GM21360 (cell line): Measurements from ENCODE around the gene TMEFF2.
A peak's percentile ranks its signal among the peaks of the same experiment; 100 is the strongest.
"Not testable (repeated sequence)": the region's sequence is repeated elsewhere in the genome, so short reads cannot be mapped to it uniquely, and the experiment has no call there.

Source experiments
- ATAC-seq: cut with Tn5 transposase; IDR thresholded peaks from one replicate; pipeline ENCODE4 v1.9.1; 2021; ENCODE audit warnings: mild to moderate bottlenecking, moderate library complexity; ENCODE audit not compliant: unreplicated experiment

TMEFF2 gene

GRCh38 chr2:191938779-191939178 lies 256.0 kb downstream of the TMEFF2 start:
- no peak for ATAC-seq

- ATAC-seq: no peak
These were observed 257.8 kb downstream of the TMEFF2 start for GRCh38 chr2:191936882-191937405.

GRCh38 chr2:191935247-191935646 lies 259.5 kb downstream of the TMEFF2 start:
- ATAC-seq: no peak

- ATAC-seq: peak; percentile 97
These were observed 261.2 kb downstream of the TMEFF2 start for GRCh38 chr2:191933307-191934105.

GRCh38 chr2:191932286-191932685 lies 262.4 kb downstream of the TMEFF2 start:
- no peak for ATAC-seq

- ATAC-seq: no peak
These were observed 263.4 kb downstream of the TMEFF2 start for GRCh38 chr2:191931329-191931728.

- ATAC-seq: no peak
These were observed 264.5 kb downstream of the TMEFF2 start for GRCh38 chr2:191930205-191930604.

GRCh38 chr2:191929288-191929687 lies 265.4 kb downstream of the TMEFF2 start:
- no peak for ATAC-seq

GRCh38 chr2:191927991-191928390 lies 266.7 kb downstream of the TMEFF2 start:
- no peak for ATAC-seq

- ATAC-seq: no peak
These were observed 267.3 kb downstream of the TMEFF2 start for GRCh38 chr2:191927319-191927867.

GRCh38 chr2:191926671-191927070 lies 268.1 kb downstream of the TMEFF2 start:
- ATAC-seq: no peak

- ATAC-seq: no peak
These were observed 271.1 kb downstream of the TMEFF2 start for GRCh38 chr2:191923652-191923997.

GRCh38 chr2:191922736-191923651 lies 271.7 kb downstream of the TMEFF2 start:
- ATAC-seq: peak; percentile 98

- not testable (repeated sequence) for ATAC-seq
These were observed 273.1 kb downstream of the TMEFF2 start for GRCh38 chr2:191921650-191922049.

- ATAC-seq: no peak
These were observed 274.2 kb downstream of the TMEFF2 start for GRCh38 chr2:191920502-191920901.

GRCh38 chr2:191917967-191918651 lies 276.6 kb downstream of the TMEFF2 start:
- ATAC-seq: no peak

- no peak for ATAC-seq
These were observed 277.3 kb downstream of the TMEFF2 start for GRCh38 chr2:191917430-191917881.

GRCh38 chr2:191916826-191917225 lies 277.9 kb downstream of the TMEFF2 start:
- ATAC-seq: no peak

GRCh38 chr2:191915750-191916149 lies 279.0 kb downstream of the TMEFF2 start:
- no peak for ATAC-seq

- no peak for ATAC-seq
These were observed 280.9 kb downstream of the TMEFF2 start for GRCh38 chr2:191913796-191914195.

- no peak for ATAC-seq
These were observed 282.0 kb downstream of the TMEFF2 start for GRCh38 chr2:191912764-191913163.
